Pancreas (tissue), 10 donors: ENCODE measurements around the gene LDLRAD4. TPM values are rescaled to one million over a fixed set of nuclear protein-coding genes. Genes with fewer than 3 reads are reported as not detected.
A peak's percentile ranks its signal among the peaks of the same experiment; 100 is the strongest.
"Not testable (repeated sequence)": the region's sequence is repeated elsewhere in the genome, so short reads cannot be mapped to it uniquely, and the experiment has no call there.

Experiments
- ATAC-seq, 4 donors: fragments of 200-7000 bp; cut with Tn5 transposase; one replicate each; pipeline versions ENCODE4 v1.8.0 to v1.9.1; 2020; ENCODE audit warnings: mild to moderate bottlenecking in 4 of 4, moderate library complexity in 4 of 4
- DNase-seq, 6 donors: peaks; one replicate each; pipeline ENCODE4 v3.0.0-alpha.2; 2020
- FAIRE-seq: peaks from 2 replicates; lab custom pipeline; 2012; peaks lifted over from hg19 to GRCh38; lab: Jason Lieb, UNC
- H3K27ac ChIP-seq, 4 donors: fragments of 200-600 bp; sonication (generic); 1 replicate in 3 of 4; 2 replicates in 1 of 4; pipeline versions ENCODE4 v1.5.0 to v1.8.0; 2020
- H3K27me3 ChIP-seq, 4 donors: fragments of 200-600 bp; one replicate each; pipeline ENCODE4 v1.8.0; 2021
- H3K36me3 ChIP-seq, 3 donors: fragments of 200-600 bp; sonication (generic) in 1 of 3; one replicate each; pipeline versions ENCODE4 v1.5.0 to v1.8.0; 2020 to 2021
- H3K4me1 ChIP-seq, 3 donors: fragments of 200-600 bp; one replicate each; pipeline ENCODE4 v1.8.0; 2021
- H3K4me3 ChIP-seq, 4 donors: fragments of 200-600 bp; sonication (generic) in 2 of 4; one replicate each; pipeline versions ENCODE4 v1.5.0 to v1.8.0; 2020 to 2021
- H3K9me3 ChIP-seq, 4 donors: fragments of 200-600 bp; one replicate each; pipeline ENCODE4 v1.8.0; 2021
- CTCF ChIP-seq, 4 donors: fragments of 200-600 bp; sonication (generic) in 3 of 4; IDR thresholded peaks; one replicate each; pipeline versions ENCODE4 v1.5.0 to v1.8.0; 2021; ENCODE audit warnings: antibody characterized with exemption in 4 of 4
- WGBS, 2 donors: extraction: QIAGEN DNeasy Blood & Tissue Kit; methylation state at CpG; one replicate each; pipeline ENCODE4 v1.1.7; 2013; 5-methylcytosine and 5-hydroxymethylcytosine counted together
- intact Hi-C, 3 donors: fragments of 100-400 bp; cut with DNase I; formaldehyde crosslinking; loops; one replicate each; pipeline versions ENCODE4 v1.11.1 to v1.14.2; 2022
- polyA plus RNA-seq, 2 donors: library from polyadenylated mRNA; stranded (reverse); fragments of 200-250 nt; gene quantifications; one replicate each; pipeline ENCODE4 v1.2.3, GENCODE V29; 2013
- total RNA-seq, 6 donors: library from RNA; stranded (reverse); fragmentation: NEBNext Ultra II Directional in 4 of 6; extraction: Animal tissue kit (Norgen Biotek cat#: 25700) in 4 of 6; gene quantifications; one replicate each; pipeline versions ENCODE4 v1.2.1 to v1.2.4, GENCODE V29; 2021 to 2023
- donor health status: healthy with polysubstance abuse.
- donor health status: DM: no; HTN: no; CAD: no; lungs with moderate emphysema.
- donor health status: DM: no; HTN: no; CAD: no.
- donor health status: control.
- donor health status: control.
- donor health status: Bipolar disorder and iron deficiency.
- donor health status: DM: yes; HTN: yes; CAD: no.
- donor health status: DM: no; HTN: no; CAD: no.
- donor health status: DM: no; HTN: no; CAD: no.
- donor health status: DM: yes; HTN: yes; CAD: no.

Gene LDLRAD4
- total and polyA plus RNA-seq, 8 donors = 2.5 to 21.8 (median 5.7) TPM

- H3K27me3 ChIP-seq = no peaks in the 10 kb centered on the region
- ATAC-seq (peak in 3 of 4 donors; percentile 71 to 77 (median 76)), FAIRE-seq (no peak), DNase-seq (no peak)
- H3K27ac ChIP-seq = peak overlapping the region in 3 of 4 donors; percentile 7 to 57 (median 31)
- H3K4me1 ChIP-seq = peaks cover 0 to 11% (median 0%) of the 10 kb centered on the region in 3 donors
- intact Hi-C loops = no loop called here
- 47 to 50% methylated on average over 8 of the region's 8 CpGs for WGBS, 2 donors
- no peaks in the 10 kb centered on the region for H3K36me3 ChIP-seq
- no peaks in the 10 kb centered on the region for H3K9me3 ChIP-seq
- H3K4me3 ChIP-seq = no peak overlapping the region
- no peak for TF ChIP-seq CTCF (IDR thresholded peaks at IDR 0.05)
Observed at GRCh38 chr18:13260197-13260934, 41.8 kb downstream of the LDLRAD4 start.

DNA sequence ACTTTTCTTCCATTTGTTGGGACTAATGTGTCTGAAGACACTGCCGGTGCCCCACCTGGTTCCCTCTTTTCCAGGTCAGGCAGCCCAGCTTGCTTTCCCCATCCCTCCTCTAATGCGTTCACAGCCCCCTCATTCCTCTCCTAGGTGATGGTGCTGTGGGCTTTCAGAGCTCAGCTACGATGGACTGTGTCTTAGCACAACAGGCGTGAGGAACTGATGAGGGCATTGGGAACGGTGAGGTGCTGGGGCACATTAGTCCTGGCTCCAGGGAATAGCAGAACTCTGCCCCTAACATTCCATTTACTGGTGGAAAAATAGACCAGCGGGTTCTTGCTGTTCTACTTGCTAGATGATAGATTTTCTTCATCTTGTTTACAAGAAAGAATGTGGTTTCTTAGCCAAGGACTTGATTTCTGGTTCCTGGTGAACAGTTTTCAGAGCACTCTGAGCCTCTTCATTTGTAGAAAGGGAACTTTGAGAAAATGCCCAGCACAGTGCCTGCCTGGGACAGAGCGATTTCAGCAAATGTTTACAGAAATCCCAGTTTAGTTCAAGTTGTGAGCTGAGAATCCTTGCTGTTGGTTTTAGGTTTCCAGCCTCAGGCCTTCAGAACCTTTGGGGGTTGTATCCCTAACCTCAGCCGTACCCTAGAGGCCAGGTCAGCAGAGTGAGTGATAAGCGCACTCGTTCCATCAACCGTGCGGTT is 42.5 kb downstream of the LDLRAD4 start:
- no peaks in the 10 kb centered on the region for H3K9me3 ChIP-seq
- no peaks in the 10 kb centered on the region for H3K27me3 ChIP-seq
- DNase-seq = no peak
- peak overlapping the region in 2 of 4 donors; percentile 7 to 57 for H3K27ac ChIP-seq
- H3K4me3 ChIP-seq = no peak overlapping the region
- intact Hi-C loops = no loop called here
- no peak for TF ChIP-seq CTCF (IDR thresholded peaks at IDR 0.05)
- peaks cover 0 to 11% (median 0%) of the 10 kb centered on the region in 3 donors for H3K4me1 ChIP-seq
- peak in 1 of 4 donors; percentile 12 for ATAC-seq
- H3K36me3 ChIP-seq = no peaks in the 10 kb centered on the region
- WGBS, 2 donors = 76 to 80% methylated on average over 12 of the region's 12 CpGs
- FAIRE-seq = no peak

GRCh38 chr18:13261661-13262357 is 43.2 kb downstream of the LDLRAD4 start:
- 78 to 80% methylated on average over 26 of the region's 26 CpGs for WGBS, 2 donors
- Histone ChIP-seq H3K9me3 (no peaks in the 10 kb centered on the region), H3K4me1 (peaks cover 0 to 11% (median 0%) of the 10 kb centered on the region in 3 donors), H3K27ac (no peak overlapping the region), H3K36me3 (no peaks in the 10 kb centered on the region), H3K4me3 (no peak overlapping the region), H3K27me3 (no peaks in the 10 kb centered on the region)
- no peak for FAIRE-seq
- ATAC-seq = no peak
- DNase-seq = no peak
- intact Hi-C loops = no loop called here
- no peak for TF ChIP-seq CTCF (IDR thresholded peaks at IDR 0.05)

- intact Hi-C loops = not testable (repeated sequence)
Observed at GRCh38 chr18:13262358-13262680, 43.8 kb downstream of the LDLRAD4 start.

More at GRCh38 chr18:13262358-13262680, 43.8 kb downstream of the LDLRAD4 start:
- not testable (repeated sequence) for H3K36me3 ChIP-seq, FAIRE-seq, H3K9me3 ChIP-seq, H3K27me3 ChIP-seq, DNase-seq, H3K27ac ChIP-seq, H3K4me3 ChIP-seq, ATAC-seq
- H3K4me1 ChIP-seq = peaks cover 0 to 12% (median 0%) of the 10 kb centered on the region in 3 donors
- 90 to 97% methylated on average over 27 to 33 of the region's 33 CpGs for WGBS, 2 donors
